Testis (tissue), 2 donors: ENCODE results near the gene ASIC1.

Experiments used
- CTCF ChIP-seq, 3 experiments: fragments of 450-650 bp in 2 of 3; fragments of 200-600 bp in 1 of 3; sonication (generic) in 1 of 3; IDR thresholded peaks; one replicate each; pipeline ENCODE4 v1.5.1; 2016 to 2019; ENCODE audit warnings: antibody characterized with exemption in 3 of 3, mild to moderate bottlenecking in 2 of 3, moderate library complexity in 1 of 3
- POLR2A ChIP-seq: fragments of 450-650 bp; IDR thresholded peaks from one replicate; pipeline ENCODE4 v1.6.1; 2017; ENCODE audit warnings: antibody characterized with exemption, mild to moderate bottlenecking, moderate library complexity

DNA sequence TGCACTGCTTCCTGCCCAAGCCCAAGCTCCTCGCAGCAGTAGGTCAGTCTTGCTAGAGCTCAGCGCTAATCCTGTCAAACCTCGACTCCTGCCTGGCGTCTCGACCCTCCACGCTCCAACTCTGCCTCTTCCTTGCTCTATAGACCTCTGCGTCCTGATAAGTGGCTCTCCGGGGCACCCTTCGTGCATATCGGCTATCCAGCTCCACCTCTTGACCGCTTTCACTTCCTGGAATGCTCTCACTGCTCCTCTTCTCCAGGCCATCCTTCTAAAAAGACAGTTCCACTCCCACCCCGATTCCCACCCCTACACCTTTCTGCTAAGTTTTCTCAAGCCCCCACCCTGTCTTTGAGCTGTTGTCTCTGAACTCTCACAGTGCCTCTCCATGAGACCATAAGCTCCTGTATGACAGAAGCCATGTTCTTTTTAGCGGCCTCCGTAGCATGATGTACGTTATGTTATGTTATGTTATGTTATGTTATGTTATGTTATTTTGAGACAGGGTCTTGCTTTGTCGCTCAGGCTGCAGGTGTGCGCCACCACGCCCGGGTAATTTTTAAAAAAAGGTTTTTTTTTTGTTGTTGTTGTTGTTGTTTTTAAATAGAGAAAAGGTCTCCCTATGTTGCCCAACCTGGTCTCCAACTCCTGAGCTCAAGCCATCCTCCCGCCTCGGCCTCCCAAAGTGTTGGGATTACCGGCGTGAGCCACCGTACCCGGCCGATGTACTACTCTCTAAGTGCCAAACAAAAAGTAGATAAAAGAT lies 55.2 kb downstream of the ASIC1 start:
- TF ChIP-seq CTCF (IDR thresholded peaks at IDR 0.05) (no peak), POLR2A (no peak)
